ENCODE data around the gene PTPRM. TPM values are rescaled to one million over a fixed set of nuclear protein-coding genes. Genes with fewer than 3 reads are reported as not detected.

Gene PTPRM
- total RNA-seq, 4 donors from 2014 or later = 62.7 to 94.0 (median 76.0) TPM

DNA sequence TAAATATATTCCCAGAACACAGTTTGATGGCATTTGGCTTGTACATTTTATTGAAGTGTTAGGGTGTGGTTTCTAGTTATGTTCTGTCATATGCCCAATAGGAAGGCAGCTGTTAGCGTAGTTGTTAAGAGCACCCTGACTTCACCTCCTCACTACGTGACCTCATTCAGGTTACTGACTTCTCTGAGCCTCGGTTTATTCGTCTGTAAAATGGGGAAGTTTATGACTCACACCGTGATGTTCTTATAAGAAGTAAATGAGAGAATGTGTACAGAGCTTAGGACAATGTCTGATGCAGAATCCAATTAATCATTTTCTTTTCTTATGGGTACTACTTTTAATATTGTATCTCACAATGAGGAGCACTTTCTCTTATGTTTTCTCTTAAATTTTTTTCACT is 226.0 kb downstream of the PTPRM start:
- H3K9me3 ChIP-seq = no peaks in the 10 kb centered on the region
- H3K27me3 ChIP-seq = no peaks in the 10 kb centered on the region
- WGBS = 93% methylated on average over 5 of the region's 5 CpGs
- H3K27ac ChIP-seq (replicated peaks in 1 of 4) = no peak overlapping the region
- no peak for DNase-seq (ENCODE audit: extremely low spot score)
- TF ChIP-seq EP300 (IDR thresholded peaks at IDR 0.05) (no peak), POLR2AphosphoS5 (IDR thresholded peaks at IDR 0.05) (no peak), POLR2A (IDR thresholded peaks at IDR 0.05; ENCODE audit: low read depth) (no peak)
- TF ChIP-seq, protein P1, sequence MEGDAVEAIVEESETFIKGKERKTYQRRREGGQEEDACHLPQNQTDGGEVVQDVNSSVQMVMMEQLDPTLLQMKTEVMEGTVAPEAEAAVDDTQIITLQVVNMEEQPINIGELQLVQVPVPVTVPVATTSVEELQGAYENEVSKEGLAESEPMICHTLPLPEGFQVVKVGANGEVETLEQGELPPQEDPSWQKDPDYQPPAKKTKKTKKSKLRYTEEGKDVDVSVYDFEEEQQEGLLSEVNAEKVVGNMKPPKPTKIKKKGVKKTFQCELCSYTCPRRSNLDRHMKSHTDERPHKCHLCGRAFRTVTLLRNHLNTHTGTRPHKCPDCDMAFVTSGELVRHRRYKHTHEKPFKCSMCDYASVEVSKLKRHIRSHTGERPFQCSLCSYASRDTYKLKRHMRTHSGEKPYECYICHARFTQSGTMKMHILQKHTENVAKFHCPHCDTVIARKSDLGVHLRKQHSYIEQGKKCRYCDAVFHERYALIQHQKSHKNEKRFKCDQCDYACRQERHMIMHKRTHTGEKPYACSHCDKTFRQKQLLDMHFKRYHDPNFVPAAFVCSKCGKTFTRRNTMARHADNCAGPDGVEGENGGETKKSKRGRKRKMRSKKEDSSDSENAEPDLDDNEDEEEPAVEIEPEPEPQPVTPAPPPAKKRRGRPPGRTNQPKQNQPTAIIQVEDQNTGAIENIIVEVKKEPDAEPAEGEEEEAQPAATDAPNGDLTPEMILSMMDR (IDR thresholded peaks at IDR 0.05) = no peak
- no peaks in the 10 kb centered on the region for H3K36me3 ChIP-seq
- no peak overlapping the region for H3K4me3 ChIP-seq
- peaks cover 0 to 20% (median 6%) of the 10 kb centered on the region in 4 donors for H3K4me1 ChIP-seq
- intact Hi-C loops (cut with DNase I) = loop anchor here (10.0 kb wide), 1 partner anchor 312 kb away; no protein-coding TSS in a partner anchor

DNA sequence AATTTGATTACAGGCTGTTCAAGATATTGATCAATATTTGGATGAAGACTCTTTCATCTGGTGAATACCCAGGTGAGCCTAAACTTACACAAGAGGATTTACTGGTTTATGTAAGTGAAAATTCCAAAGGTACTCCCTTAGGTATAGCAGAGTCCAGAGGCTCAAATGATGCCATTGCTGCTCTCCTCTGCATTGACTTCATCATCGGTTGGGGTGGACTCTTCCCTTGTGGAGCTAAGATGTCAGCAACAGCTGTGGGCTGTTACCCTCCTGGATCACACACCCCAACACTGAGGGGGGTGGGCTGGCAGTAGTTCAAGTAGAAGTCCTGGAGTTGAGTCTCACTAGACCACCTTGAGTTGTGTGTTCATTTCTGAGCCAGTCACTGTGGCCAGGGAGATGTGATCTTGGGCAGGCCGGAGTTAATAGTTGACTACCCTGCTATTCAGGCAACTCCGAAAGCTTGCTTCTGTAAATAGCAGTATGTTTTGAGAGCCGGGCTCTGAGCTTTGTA is 236.9 kb downstream of the PTPRM start:
- WGBS = 84% methylated on average over 4 of the region's 4 CpGs
- Histone ChIP-seq H3K27ac (replicated peaks in 1 of 4) (no peak overlapping the region), H3K4me3 (no peak overlapping the region), H3K9me3 (no peaks in the 10 kb centered on the region), H3K4me1 (peaks cover 0 to 29% (median 5%) of the 10 kb centered on the region in 4 donors), H3K36me3 (no peaks in the 10 kb centered on the region), H3K27me3 (no peaks in the 10 kb centered on the region)
- peak; percentile 24 for DNase-seq (ENCODE audit: extremely low spot score)
- TF ChIP-seq, protein P1 (IDR thresholded peaks at IDR 0.05) = no peak
- no peak for TF ChIP-seq EP300 (IDR thresholded peaks at IDR 0.05)
- no peak for TF ChIP-seq POLR2AphosphoS5 (IDR thresholded peaks at IDR 0.05)
- TF ChIP-seq POLR2A (IDR thresholded peaks at IDR 0.05; ENCODE audit: low read depth) = no peak
- intact Hi-C loops (cut with DNase I) = no loop called here

DNA sequence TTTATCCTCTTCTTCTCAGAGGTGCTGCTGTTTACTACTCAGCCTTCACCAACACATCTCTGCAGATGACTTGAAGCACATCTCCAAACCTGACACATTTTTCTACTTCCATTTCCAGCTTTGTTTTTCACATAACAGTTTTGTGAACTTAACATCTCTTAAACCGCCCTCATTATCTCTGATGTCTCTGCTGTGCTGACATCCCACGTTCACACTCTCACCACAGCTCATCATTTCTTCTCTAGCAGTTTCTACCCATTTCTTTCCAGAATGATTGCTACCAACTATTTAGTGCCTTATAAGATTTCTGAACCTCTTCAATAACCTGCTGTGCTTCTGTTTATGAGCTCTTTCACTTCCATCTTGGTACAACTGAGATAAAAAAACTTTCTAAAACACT is 238.0 kb downstream of the PTPRM start:
- no peaks in the 10 kb centered on the region for H3K9me3 ChIP-seq
- intact Hi-C loops (cut with DNase I) = no loop called here
- H3K27ac ChIP-seq (replicated peaks in 1 of 4) = no peak overlapping the region
- WGBS = 93% methylated on average over 2 of the region's 2 CpGs
- no peak for TF ChIP-seq EP300 (IDR thresholded peaks at IDR 0.05)
- no peak for TF ChIP-seq POLR2AphosphoS5 (IDR thresholded peaks at IDR 0.05)
- TF ChIP-seq, protein P1 (IDR thresholded peaks at IDR 0.05) = no peak
- TF ChIP-seq POLR2A (IDR thresholded peaks at IDR 0.05; ENCODE audit: low read depth) = no peak
- no peaks in the 10 kb centered on the region for H3K27me3 ChIP-seq
- peaks cover 0 to 39% (median 5%) of the 10 kb centered on the region in 4 donors for H3K4me1 ChIP-seq
- H3K36me3 ChIP-seq = no peaks in the 10 kb centered on the region
- H3K4me3 ChIP-seq = no peak overlapping the region
- peak; percentile 8 for DNase-seq (ENCODE audit: extremely low spot score)

DNA sequence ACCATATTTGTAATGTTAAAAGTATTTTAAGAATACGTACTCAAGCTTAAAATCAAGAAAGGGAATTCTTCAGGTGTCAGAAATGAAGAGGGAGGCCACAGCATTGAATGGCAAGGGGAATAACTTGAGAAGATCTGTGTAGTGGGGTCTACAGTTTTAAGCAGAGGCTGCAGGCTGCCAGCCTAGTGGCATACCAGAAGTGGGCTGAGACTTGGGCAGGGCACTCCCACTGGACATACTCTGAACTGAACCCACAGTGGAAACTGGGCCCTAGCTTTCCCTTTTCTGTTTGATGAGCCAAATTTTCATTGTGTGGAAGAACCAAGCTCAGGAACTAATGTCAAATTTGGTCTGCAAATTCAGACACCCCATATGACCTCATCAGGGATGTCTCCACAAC is 238.8 kb downstream of the PTPRM start:
- DNase-seq (ENCODE audit: extremely low spot score) = peak; percentile 66
- no peak overlapping the region for H3K4me3 ChIP-seq
- WGBS = 89% methylated on average over 1 of the region's 1 CpG
- H3K4me1 ChIP-seq = peaks cover 0 to 41% (median 5%) of the 10 kb centered on the region in 4 donors
- TF ChIP-seq EP300 (IDR thresholded peaks at IDR 0.05) (no peak), POLR2A (IDR thresholded peaks at IDR 0.05; ENCODE audit: low read depth) (no peak), POLR2AphosphoS5 (IDR thresholded peaks at IDR 0.05) (no peak)
- TF ChIP-seq, protein P1 (IDR thresholded peaks at IDR 0.05) = no peak
- H3K9me3 ChIP-seq = no peaks in the 10 kb centered on the region
- H3K36me3 ChIP-seq = no peaks in the 10 kb centered on the region
- no peaks in the 10 kb centered on the region for H3K27me3 ChIP-seq
- intact Hi-C loops (cut with DNase I) = no loop called here
- H3K27ac ChIP-seq (replicated peaks in 1 of 4) = no peak overlapping the region

DNA sequence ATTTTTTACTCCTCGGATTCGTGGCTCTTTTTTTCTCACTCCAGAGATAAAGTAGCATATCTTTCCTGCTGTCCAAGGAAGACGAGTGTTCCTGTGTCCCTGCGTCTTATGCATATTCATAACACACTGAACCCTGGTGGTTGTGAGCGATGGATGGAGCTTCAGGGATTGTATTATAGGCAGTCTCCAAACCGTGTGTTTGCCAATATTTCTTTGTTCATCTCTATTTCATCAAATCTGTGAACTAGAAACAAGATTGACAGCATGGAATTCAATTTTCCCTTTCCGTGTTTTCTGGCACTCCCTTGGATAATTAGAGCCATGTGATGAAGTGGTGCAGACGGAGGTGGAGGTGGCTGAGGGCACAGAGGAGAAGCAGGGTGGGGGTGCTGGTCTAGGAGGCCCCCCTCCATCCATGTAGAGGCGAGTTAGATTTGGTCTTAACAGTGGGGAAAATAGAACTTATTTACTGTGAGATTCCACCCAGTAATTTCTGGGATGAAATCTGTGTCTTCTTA is 240.9 kb downstream of the PTPRM start:
- intact Hi-C loops (cut with DNase I) = no loop called here
- Histone ChIP-seq H3K36me3 (no peaks in the 10 kb centered on the region), H3K9me3 (no peaks in the 10 kb centered on the region), H3K4me1 (peaks cover 20 to 61% (median 24%) of the 10 kb centered on the region in 4 donors), H3K27me3 (no peaks in the 10 kb centered on the region), H3K4me3 (no peak overlapping the region), H3K27ac (replicated peaks in 1 of 4) (no peak overlapping the region)
- no peak for DNase-seq (ENCODE audit: extremely low spot score)
- TF ChIP-seq, protein P1 (IDR thresholded peaks at IDR 0.05) = no peak
- TF ChIP-seq POLR2AphosphoS5 (IDR thresholded peaks at IDR 0.05) (no peak), POLR2A (IDR thresholded peaks at IDR 0.05; ENCODE audit: low read depth) (no peak), EP300 (IDR thresholded peaks at IDR 0.05) (no peak)
- 85% methylated on average over 9 of the region's 9 CpGs for WGBS

All from esophagus muscularis mucosa (tissue), 4 donors.